AG04449 (cell line): ENCODE results near the gene NF1.

Source experiments
- CTCF ChIA-PET: fragments of 350-600 bp; formaldehyde crosslinking; extraction: SDS; loops from one replicate; lab custom pipeline; 2021; ENCODE audit warnings: antibody characterized with exemption; lab: Yijun Ruan, JAX
- POLR2A ChIA-PET: fragments of 400-600, 350-600 bp; formaldehyde crosslinking; extraction: SDS; loops from one replicate; lab custom pipeline; 2020; ENCODE audit warnings: antibody characterized with exemption, inconsistent platforms; lab: Yijun Ruan, JAX
- DNase-seq: peaks from one replicate; pipeline ENCODE4 v3.0.0-alpha.2; 2010; ENCODE audit warnings: low read depth, low spot score
- H3K4me3 ChIP-seq: 2 replicates; pipeline ENCODE4 v1.5.1; 2011; ENCODE audit warnings: low read depth, mild to moderate bottlenecking, control low read depth, low read length
- CTCF ChIP-seq: IDR thresholded peaks from one replicate; pipeline ENCODE4 v1.5.1; 2011; ENCODE audit warnings: mild to moderate bottlenecking, moderate library complexity, low read length, control low read depth, inconsistent platforms; ENCODE audit not compliant: insufficient read depth; ENCODE audit errors: missing control alignments

The NF1 gene

GRCh38 chr17:31408586-31408985, 313.8 kb downstream of the NF1 start:
- CTCF ChIA-PET = no interaction called here
- TF ChIP-seq CTCF = no peak
- POLR2A ChIA-PET = no interaction called here
- DNase-seq = no peak
- no peak overlapping the region for H3K4me3 ChIP-seq

- no peak for DNase-seq
- no peak for TF ChIP-seq CTCF
- no peak overlapping the region for H3K4me3 ChIP-seq
- CTCF ChIA-PET = interaction anchor here (0.7 to 1.0 kb wide), 2 partner anchors 25 to 41 kb away, joined by 3 read pairs; no protein-coding TSS in a partner anchor
- POLR2A ChIA-PET = no interaction called here
These were observed 317.0 kb downstream of the NF1 start for GRCh38 chr17:31411707-31412285.

GRCh38 chr17:31412511-31412910, 317.7 kb downstream of the NF1 start:
- no peak for DNase-seq
- no peak overlapping the region for H3K4me3 ChIP-seq
- ChIA-PET CTCF (interaction anchor here (1.0 kb wide), 1 partner anchor 42 kb away, joined by 3 read pairs; no protein-coding TSS in a partner anchor), POLR2A (no interaction called here)
- no peak for TF ChIP-seq CTCF

GRCh38 chr17:31413081-31413799, 318.5 kb downstream of the NF1 start:
- no peak for DNase-seq
- CTCF ChIA-PET = interaction anchor here (1.4 to 2.0 kb wide), 2 partner anchors 12 to 115 kb away, joined by 4 to 5 read pairs; no protein-coding TSS in a partner anchor
- no peak overlapping the region for H3K4me3 ChIP-seq
- POLR2A ChIA-PET = no interaction called here
- no peak for TF ChIP-seq CTCF

- no peak overlapping the region for H3K4me3 ChIP-seq
- no peak for TF ChIP-seq CTCF
- ChIA-PET CTCF (interaction anchor here (0.9 to 2.0 kb wide), 4 partner anchors 12 to 487 kb away, joined by 3 to 5 read pairs (median 4); partner anchors contain the start of gene UTP6), POLR2A (no interaction called here)
- DNase-seq = peak; percentile 3
These were observed 319.2 kb downstream of the NF1 start for GRCh38 chr17:31413874-31414549.

- DNase-seq = no peak
- ChIA-PET POLR2A (no interaction called here), CTCF (interaction anchor here (0.9 to 2.0 kb wide), 3 partner anchors 13 to 487 kb away, joined by 3 to 5 read pairs (median 3); partner anchors contain the start of gene UTP6)
- no peak for TF ChIP-seq CTCF
- H3K4me3 ChIP-seq = no peak overlapping the region
These were observed 319.8 kb downstream of the NF1 start for GRCh38 chr17:31414550-31414918.
